Naive thymus-derived CD4-positive, alpha-beta T cell (primary cell): ENCODE results near the gene FBXO48. TPM values are rescaled to one million over a fixed set of nuclear protein-coding genes. Genes with fewer than 3 reads are reported as not detected.

Source experiments
- polyA plus RNA-seq, 2 donors: library from polyadenylated mRNA; unstranded; fragments of 300-500 nt; fragmentation: Illumina TruSeq; gene quantifications; one replicate each; pipeline ENCODE4 v1.2.3, GENCODE V29; 2021
- total RNA-seq, 6 experiments: library from RNA in 5 of 6; stranded (reverse) in 5 of 6; gene quantifications; 1 replicate in 5 of 6; 2 replicates in 1 of 6; pipeline ENCODE4 v1.2.3 and lab custom pipeline; 2021 to 2026

Gene FBXO48
- total and polyA plus RNA-seq, 7 experiments from 2014 or later = 0.49 to 5.6 (median 1.3) TPM

Other genes with a start within 250 kb of the FBXO48 start
- gene PPP3R1, start 214.8 kb downstream of the FBXO48 start, total RNA-seq = 10 to 100 TPM; 54.1 to 78.2 (median 70.0) TPM
- gene PPP3R1, start 214.8 kb downstream of the FBXO48 start, polyA plus RNA-seq = 1 to 10 TPM; 2.6 to 7.2 TPM
- gene CNRIP1, start 147.3 kb downstream of the FBXO48 start, total RNA-seq = under 1 TPM in 3 of 5 experiments, not detected in 2; 0.19 to 0.78 (median 0.38) TPM
- not detected for gene CNRIP1, start 147.3 kb downstream of the FBXO48 start, polyA plus RNA-seq
- gene PLEK, start 102.0 kb downstream of the FBXO48 start, total RNA-seq = 100 to 1,000 TPM in 1 of 5 experiments, 10 to 100 TPM in 1, 1 to 10 TPM in 3; 1.2 to 210 (median 3.9) TPM
- under 1 TPM; 0.37 to 0.79 TPM for gene PLEK, start 102.0 kb downstream of the FBXO48 start, polyA plus RNA-seq
- gene APLF, start 291 bp upstream of the FBXO48 start, total RNA-seq = 1 to 10 TPM; 2.9 to 8.9 (median 3.8) TPM
- 1 to 10 TPM; 1.4 TPM for gene APLF, start 291 bp upstream of the FBXO48 start, polyA plus RNA-seq
- gene PROKR1, start 176.3 kb upstream of the FBXO48 start, total RNA-seq = not detected
- not detected for gene PROKR1, start 176.3 kb upstream of the FBXO48 start, polyA plus RNA-seq